H1 (cell line): ENCODE results near the gene TEX11. TPM values are rescaled to one million over a fixed set of nuclear protein-coding genes. Genes with fewer than 3 reads are reported as not detected.
"Not testable (repeated sequence)": the region's sequence is repeated elsewhere in the genome, so short reads cannot be mapped to it uniquely, and the experiment has no call there.

ENCODE experiments used
- CTCF ChIA-PET: fragments of 300-600 bp; sonication (Branson Sonifier 250); formaldehyde crosslinking; loops from one replicate; lab custom pipeline; 2021; ENCODE audit not compliant: partially characterized antibody; lab: Charles Lee
- POLR2A ChIA-PET: fragments of 300-600 bp; sonication (Branson Sonifier 250); formaldehyde crosslinking; loops from one replicate; lab custom pipeline; 2021; ENCODE audit warnings: inconsistent platforms; ENCODE audit not compliant: partially characterized antibody; lab: Charles Lee
- DNase-seq, 2 experiments: peaks; one replicate each; pipeline versions ENCODE4 v3.0.0 to v3.0.0-alpha.2; 2010 to 2022; ENCODE audit warnings: low spot score in 2 of 2, low read depth in 1 of 2, mixed read lengths in 1 of 2
- FAIRE-seq: peaks from 2 replicates; lab custom pipeline; 2011; peaks lifted over from hg19 to GRCh38; lab: Jason Lieb, UNC
- H2AFZ ChIP-seq: 2 replicates; pipeline ENCODE4 v1.8.1; 2012; ENCODE audit warnings: low read length, inconsistent platforms
- H2AK5ac ChIP-seq: 2 replicates; pipeline ENCODE4 v1.6.1; 2013; ENCODE audit warnings: low read depth, low read length
- H2BK120ac ChIP-seq: replicated peaks from 2 replicates; pipeline ENCODE3; 2013; ENCODE audit warnings: low read depth, low read length, inconsistent platforms
- H2BK12ac ChIP-seq: 2 replicates; pipeline ENCODE4 v1.6.1; 2013; ENCODE audit warnings: low read depth, low read length
- H2BK15ac ChIP-seq: 2 replicates; pipeline ENCODE4 v1.6.1; 2013; ENCODE audit warnings: low read length
- H2BK20ac ChIP-seq: 2 replicates; pipeline ENCODE4 v1.6.1; 2013; ENCODE audit warnings: low read length
- H2BK5ac ChIP-seq: 2 replicates; pipeline ENCODE4 v1.6.1; 2013; ENCODE audit warnings: low read depth, low read length
- H3K14ac ChIP-seq: 2 replicates; pipeline ENCODE4 v1.6.1; 2013; ENCODE audit warnings: inconsistent platforms; ENCODE audit not compliant: insufficient read length
- H3K18ac ChIP-seq: 2 replicates; pipeline ENCODE4 v1.6.1; 2013; ENCODE audit warnings: low read length; ENCODE audit errors: extremely low read depth
- H3K23ac ChIP-seq: 2 replicates; pipeline ENCODE4 v1.6.1; 2013; ENCODE audit warnings: inconsistent platforms; ENCODE audit not compliant: insufficient read length
- H3K23me2 ChIP-seq: 2 replicates; pipeline ENCODE4 v1.6.1; 2013; ENCODE audit warnings: low read depth, low read length
- H3K27ac ChIP-seq: 2 replicates; pipeline ENCODE4 v1.6.1; 2011; ENCODE audit warnings: low read depth, low read length, inconsistent platforms
- H3K27me3 ChIP-seq, 4 experiments: replicated peaks in 1 of 4; 1 replicate in 1 of 4; 2 replicates in 3 of 4; pipeline versions ENCODE4 v1.6.1 to v1.8.1; 2011 to 2013; ENCODE audit warnings: low read length in 3 of 4, mild to moderate bottlenecking in 3 of 4, inconsistent platforms in 2 of 4, mixed read lengths in 2 of 4, moderate library complexity in 1 of 4; ENCODE audit not compliant: control insufficient read depth in 3 of 4, insufficient read depth in 3 of 4; ENCODE audit errors: extremely low read depth in 1 of 4
- H3K36me3 ChIP-seq, 4 experiments: 2 replicates each; pipeline versions ENCODE4 v1.6.1 to v1.8.1; 2011 to 2013; ENCODE audit warnings: mild to moderate bottlenecking in 4 of 4, low read length in 3 of 4, moderate library complexity in 2 of 4, control low read depth in 1 of 4, inconsistent platforms in 1 of 4; ENCODE audit not compliant: insufficient read depth in 4 of 4, control insufficient read depth in 2 of 4
- H3K4ac ChIP-seq: replicated peaks from 2 replicates; pipeline ENCODE3; 2013; ENCODE audit warnings: low read length, low read depth, mixed read lengths, inconsistent platforms; ENCODE audit not compliant: insufficient read length
- H3K4me1 ChIP-seq, 4 experiments: replicated peaks in 1 of 4; 1 replicate in 1 of 4; 2 replicates in 3 of 4; pipeline versions ENCODE4 v1.6.1 to v1.8.1; 2011 to 2013; ENCODE audit warnings: low read length in 3 of 4, inconsistent platforms in 2 of 4, mixed read lengths in 1 of 4; ENCODE audit not compliant: insufficient read depth in 4 of 4, control insufficient read depth in 3 of 4
- H3K4me2 ChIP-seq, 2 experiments: 2 replicates each; pipeline versions ENCODE4 v1.6.1 to v1.8.1; 2011 to 2013; ENCODE audit warnings: low read depth in 2 of 2, low read length in 2 of 2, control low read depth in 1 of 2, inconsistent platforms in 1 of 2, mild to moderate bottlenecking in 1 of 2; ENCODE audit not compliant: insufficient read depth in 1 of 2
- H3K4me3 ChIP-seq, 4 experiments: fragments of 200-600, 300-600 bp in 1 of 4; sonication (generic), shearing (Covaris generic), sonication (Bioruptor Twin) in 1 of 4; 2 replicates each; pipeline versions ENCODE4 v1.5.1 to v1.8.1; 2011 to 2016; ENCODE audit warnings: low read length in 4 of 4, low read depth in 3 of 4, control low read depth in 2 of 4, inconsistent platforms in 2 of 4, mild to moderate bottlenecking in 2 of 4, mixed read lengths in 1 of 4, moderate library complexity in 1 of 4; ENCODE audit not compliant: insufficient read depth in 2 of 4; ENCODE audit errors: extremely low read depth in 1 of 4
- H3K56ac ChIP-seq: replicated peaks from 2 replicates; pipeline ENCODE3; 2013; ENCODE audit warnings: low read depth, mild to moderate bottlenecking, mixed read lengths, low read length, inconsistent platforms; ENCODE audit not compliant: insufficient read length
- H3K79me1 ChIP-seq: 2 replicates; pipeline ENCODE4 v1.6.1; 2013; ENCODE audit warnings: low read depth, low read length, control low read depth
- H3K79me2 ChIP-seq, 2 experiments: 2 replicates each; pipeline versions ENCODE4 v1.6.1 to v1.8.1; 2012 to 2013; ENCODE audit warnings: low read length in 2 of 2, mild to moderate bottlenecking in 2 of 2, inconsistent platforms in 1 of 2; ENCODE audit not compliant: insufficient read depth in 2 of 2, control insufficient read depth in 1 of 2
- H3K9ac ChIP-seq, 4 experiments: replicated peaks in 1 of 4; 1 replicate in 1 of 4; 2 replicates in 3 of 4; pipeline versions ENCODE4 v1.6.1 to v1.8.1; 2011 to 2013; ENCODE audit warnings: low read depth in 3 of 4, low read length in 3 of 4, control low read depth in 2 of 4, mild to moderate bottlenecking in 2 of 4, moderate library complexity in 2 of 4, inconsistent platforms in 1 of 4; ENCODE audit errors: extremely low read depth in 1 of 4
- H3K9me3 ChIP-seq, 2 experiments: 2 replicates each; pipeline versions ENCODE4 v1.6.1 to v1.8.1; 2012 to 2013; ENCODE audit warnings: mild to moderate bottlenecking in 2 of 2, moderate library complexity in 2 of 2, control low read depth in 1 of 2, inconsistent platforms in 1 of 2, low read depth in 1 of 2, low read length in 1 of 2, mixed read lengths in 1 of 2; ENCODE audit not compliant: insufficient read depth in 2 of 2
- H4K20me1 ChIP-seq, 2 experiments: replicated peaks in 1 of 2; 2 replicates each; pipeline versions ENCODE3 to v1.8.1; 2011 to 2013; ENCODE audit warnings: inconsistent platforms in 2 of 2, low read length in 2 of 2, mild to moderate bottlenecking in 1 of 2; ENCODE audit not compliant: insufficient read depth in 2 of 2, control insufficient read depth in 1 of 2
- H4K5ac ChIP-seq: 2 replicates; pipeline ENCODE4 v1.6.1; 2013; ENCODE audit warnings: low read length, low read depth, mixed read lengths, inconsistent platforms; ENCODE audit not compliant: insufficient read length
- H4K8ac ChIP-seq: 2 replicates; pipeline ENCODE4 v1.8.0; 2013; ENCODE audit warnings: mild to moderate bottlenecking, moderate library complexity, low read length, inconsistent platforms; ENCODE audit not compliant: insufficient read depth; ENCODE audit errors: extremely low read depth
- H4K91ac ChIP-seq: replicated peaks from 2 replicates; pipeline ENCODE3; 2013; ENCODE audit warnings: low read length, mixed read lengths, inconsistent platforms; ENCODE audit not compliant: insufficient read length
- GABPA ChIP-seq: IDR thresholded peaks from 2 replicates; pipeline ENCODE4 v1.6.1; 2011; ENCODE audit warnings: mild to moderate bottlenecking, low read length, moderate library complexity, borderline replicate concordance; ENCODE audit not compliant: insufficient read depth
- KDM1A ChIP-seq: fragments of 200-600, 300-600 bp; sonication (generic); IDR thresholded peaks from 2 replicates; pipeline ENCODE4 v1.7.1; 2016; ENCODE audit warnings: mild to moderate bottlenecking, low read length, borderline replicate concordance
- WGBS, 2 experiments: shearing (Covaris generic) in 1 of 2; methylation state at CpG; one replicate each; pipeline versions ENCODE4 v1.1.6 to v1.1.7; 2013 to 2015; ENCODE audit warnings: low lambda C conversion rate in 2 of 2, mixed read lengths in 2 of 2, inconsistent platforms in 1 of 2, low coverage in 1 of 2, missing lambda C conversion rate in 1 of 2; ENCODE audit not compliant: insufficient replicate concordance in 2 of 2, insufficient coverage in 1 of 2, insufficient read length in 1 of 2; ENCODE audit errors: extremely low coverage in 1 of 2, missing lambda C conversion rate in 1 of 2; 5-methylcytosine and 5-hydroxymethylcytosine counted together
- polyA plus RNA-seq, 7 experiments: library from polyadenylated mRNA; depleted of rRNA in 3 of 7; stranded (reverse) in 5 of 7; unstranded in 2 of 7; fragments of >200 nt in 5 of 7; fragments of 200-250 nt in 2 of 7; gene quantifications; 1 replicate in 5 of 7; 2 replicates in 1 of 7; 4 replicates in 1 of 7; pipeline versions ENCODE4 v1.2.1 to v1.2.3, GENCODE V29; 2011 to 2013; ENCODE audit warnings: missing spikeins in 2 of 7, mixed read lengths in 2 of 7
- total RNA-seq: library from RNA; stranded (reverse); fragmentation: NEBNext Ultra II Directional; extraction: Animal tissue kit (Norgen Biotek cat#: 25700); gene quantifications from 2 replicates; pipeline ENCODE4 v1.2.1, GENCODE V29; 2021

Gene TEX11
- total and polyA plus RNA-seq, 2 of the 8 experiments (the other 6 are each of a cell fraction or from before 2014, with no cell fraction given) = 0.11 to 0.74 TPM

DNA sequence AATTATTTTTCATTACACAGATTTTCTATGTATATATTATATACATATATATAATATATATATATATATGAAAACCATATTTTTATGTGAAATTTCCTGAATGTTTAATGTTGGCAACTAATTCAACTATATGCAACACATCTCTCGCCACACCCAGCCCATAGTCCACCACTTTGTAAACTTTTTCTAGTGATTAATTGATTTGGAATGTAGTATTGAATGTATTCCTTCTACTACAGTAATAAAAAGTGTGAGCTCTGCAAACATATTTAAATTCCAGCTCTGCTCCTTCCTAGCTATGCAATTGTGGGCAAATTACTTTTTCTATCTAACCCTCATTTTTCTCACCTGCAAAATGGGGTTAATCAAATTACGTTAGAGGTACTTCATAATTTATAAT, 187.8 kb downstream of the TEX11 start (continued):
- TF ChIP-seq KDM1A (no peak), GABPA (no peak)

DNA sequence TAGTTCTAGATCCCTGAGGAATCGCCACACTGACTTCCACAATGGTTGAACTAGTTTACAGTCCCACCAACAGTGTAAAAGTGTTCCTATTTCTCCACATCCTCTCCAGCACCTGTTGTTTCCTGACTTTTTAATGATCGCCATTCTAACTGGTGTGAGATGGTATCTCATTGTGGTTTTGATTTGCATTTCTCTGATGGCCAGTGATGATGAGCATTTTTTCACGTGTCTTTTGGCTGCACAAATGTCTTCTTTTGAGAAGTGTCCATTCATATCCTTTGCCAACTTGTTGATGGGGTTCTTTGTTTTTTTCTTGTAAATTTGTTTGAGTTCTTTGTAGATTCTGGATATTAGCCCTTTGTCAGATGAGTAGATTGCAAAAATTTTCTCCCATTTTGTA, 197.2 kb downstream of the TEX11 start:
- H4K91ac ChIP-seq, FAIRE-seq, H3K4me1 ChIP-seq, H3K23ac ChIP-seq, H3K23me2 ChIP-seq, H4K5ac ChIP-seq, H3K14ac ChIP-seq, H4K8ac ChIP-seq, H3K36me3 ChIP-seq, H3K27me3 ChIP-seq, H3K79me2 ChIP-seq, H3K9ac ChIP-seq, H3K79me1 ChIP-seq, H3K27ac ChIP-seq, H3K4ac ChIP-seq, POLR2A ChIA-PET, H3K9me3 ChIP-seq, H2BK20ac ChIP-seq, H4K20me1 ChIP-seq, H3K18ac ChIP-seq, H2AK5ac ChIP-seq, H3K4me2 ChIP-seq, H3K4me3 ChIP-seq, H2BK15ac ChIP-seq, CTCF ChIA-PET, H3K56ac ChIP-seq, H2BK5ac ChIP-seq, DNase-seq, H2BK12ac ChIP-seq, H2BK120ac ChIP-seq, H2AFZ ChIP-seq: not testable (repeated sequence)
- no CpG with 5 or more reads among the region's 3 CpGs for WGBS, 2 experiments
